Globus pallidus (tissue), 1 donor: ENCODE measurements around the gene LDB2.
"Not testable (repeated sequence)": the region's sequence is repeated elsewhere in the genome, so short reads cannot be mapped to it uniquely, and the experiment has no call there.

ENCODE experiments used
- DNase-seq: peaks from one replicate; pipeline ENCODE4 v3.0.0-alpha.2; 2015; ENCODE audit warnings: low spot score

The LDB2 gene

DNA sequence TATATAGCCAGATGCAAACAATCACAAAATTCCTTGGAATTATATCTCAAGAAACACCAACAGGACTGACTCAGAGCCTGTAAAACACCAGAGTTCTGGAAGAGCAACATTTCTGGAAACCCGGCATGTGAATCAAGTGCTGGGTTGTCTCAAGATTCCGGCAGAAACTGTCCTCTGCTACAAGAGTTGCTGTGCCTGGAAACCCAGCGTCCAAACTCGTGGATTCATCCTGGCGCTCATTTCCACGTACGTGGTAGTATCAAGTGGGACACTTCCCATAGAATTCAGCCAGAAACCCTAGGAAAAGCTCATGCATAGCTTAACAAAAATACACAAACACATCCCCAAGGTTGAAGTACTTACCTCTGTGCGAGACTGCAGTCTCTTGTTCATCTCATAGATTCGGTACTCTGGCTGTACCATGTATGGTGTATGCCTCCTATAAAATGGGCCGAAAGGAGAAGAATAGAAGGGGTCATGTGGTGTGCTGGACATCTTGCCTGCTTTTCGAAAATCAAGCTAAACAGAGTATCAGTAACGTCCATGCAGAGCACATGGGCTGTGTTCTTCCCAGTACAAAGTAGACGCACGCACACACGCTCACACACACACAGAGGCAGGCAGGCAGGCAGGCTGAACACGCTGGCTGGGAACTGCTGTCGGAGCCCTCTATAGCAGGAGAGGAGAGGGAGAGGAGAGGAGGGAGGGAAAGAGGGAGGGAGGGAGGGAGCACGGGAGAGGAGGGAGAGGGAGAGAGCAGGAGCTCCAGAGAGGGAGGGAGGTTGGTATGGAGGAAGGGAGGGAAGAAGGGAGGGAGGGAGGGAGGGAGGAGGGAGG, at the start of gene LDB2:
Gene LDB2, minus strand, starts transcription at position 655 of the 837 bp plus-strand sequence.
- peak; percentile 52 for DNase-seq

DNA sequence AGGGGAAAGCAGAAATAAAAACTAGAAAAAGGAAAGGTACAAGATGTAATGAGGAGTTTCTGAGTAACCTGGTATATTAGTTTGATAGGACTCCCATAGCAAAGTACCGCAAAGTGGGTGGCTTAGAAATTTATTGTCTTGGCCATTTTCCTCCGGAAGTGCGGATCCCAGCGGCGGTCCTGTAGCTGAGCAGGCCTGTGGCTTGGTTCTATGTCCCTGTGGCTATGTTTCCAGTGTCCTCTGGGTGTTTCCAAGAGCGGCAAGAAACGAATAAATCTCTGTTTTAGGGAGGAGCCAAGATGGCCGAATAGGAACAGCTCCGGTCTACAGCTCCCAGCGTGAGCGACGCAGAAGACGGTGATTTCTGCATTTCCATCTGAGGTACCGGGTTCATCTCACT, 44.0 kb upstream of the LDB2 start:
- no peak for DNase-seq

DNA sequence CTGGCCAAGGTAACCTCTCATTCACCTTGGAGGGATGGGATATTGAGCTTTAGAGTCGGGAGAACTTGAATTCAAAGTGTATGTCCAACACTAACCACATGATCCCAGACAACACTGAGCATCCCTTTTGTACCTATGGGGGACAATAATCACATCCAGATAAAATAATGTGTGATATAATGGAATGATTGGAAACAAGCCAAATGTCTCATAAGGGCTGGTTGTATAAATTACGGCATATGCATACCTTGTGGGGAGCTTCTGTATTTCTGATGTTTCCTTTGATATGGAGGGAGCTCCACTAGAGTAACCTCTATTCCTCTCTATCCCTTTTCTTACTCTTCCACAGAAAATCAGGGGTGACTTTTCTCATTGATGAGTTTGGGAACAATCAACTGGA, 40.7 kb upstream of the LDB2 start:
- DNase-seq: no peak

DNA sequence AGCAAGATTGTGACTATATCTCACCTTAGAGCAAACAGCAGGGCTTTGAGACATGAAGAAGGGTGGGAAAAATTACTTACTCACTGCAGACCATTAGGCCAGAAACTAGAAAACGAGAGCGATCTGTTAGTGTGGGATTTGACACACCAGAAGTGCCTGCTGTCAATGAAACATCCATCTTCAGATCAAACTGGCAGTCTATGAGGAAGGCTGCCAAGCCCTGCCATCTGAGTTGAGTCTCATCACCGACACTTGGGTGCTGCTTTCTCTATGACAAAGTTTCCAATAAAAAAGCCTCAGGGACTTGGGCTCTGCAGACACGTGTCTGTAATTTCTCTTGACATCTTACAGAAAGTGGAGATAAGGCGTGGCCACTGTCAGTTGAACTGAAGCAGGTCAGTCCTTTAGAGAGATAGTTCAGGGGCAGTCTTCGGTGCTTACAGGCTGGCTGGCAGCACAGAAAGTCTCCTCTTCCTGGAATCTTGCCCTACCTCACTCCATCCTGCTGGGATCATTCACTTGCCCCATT, 40.1 kb upstream of the LDB2 start:
- DNase-seq: no peak

DNA sequence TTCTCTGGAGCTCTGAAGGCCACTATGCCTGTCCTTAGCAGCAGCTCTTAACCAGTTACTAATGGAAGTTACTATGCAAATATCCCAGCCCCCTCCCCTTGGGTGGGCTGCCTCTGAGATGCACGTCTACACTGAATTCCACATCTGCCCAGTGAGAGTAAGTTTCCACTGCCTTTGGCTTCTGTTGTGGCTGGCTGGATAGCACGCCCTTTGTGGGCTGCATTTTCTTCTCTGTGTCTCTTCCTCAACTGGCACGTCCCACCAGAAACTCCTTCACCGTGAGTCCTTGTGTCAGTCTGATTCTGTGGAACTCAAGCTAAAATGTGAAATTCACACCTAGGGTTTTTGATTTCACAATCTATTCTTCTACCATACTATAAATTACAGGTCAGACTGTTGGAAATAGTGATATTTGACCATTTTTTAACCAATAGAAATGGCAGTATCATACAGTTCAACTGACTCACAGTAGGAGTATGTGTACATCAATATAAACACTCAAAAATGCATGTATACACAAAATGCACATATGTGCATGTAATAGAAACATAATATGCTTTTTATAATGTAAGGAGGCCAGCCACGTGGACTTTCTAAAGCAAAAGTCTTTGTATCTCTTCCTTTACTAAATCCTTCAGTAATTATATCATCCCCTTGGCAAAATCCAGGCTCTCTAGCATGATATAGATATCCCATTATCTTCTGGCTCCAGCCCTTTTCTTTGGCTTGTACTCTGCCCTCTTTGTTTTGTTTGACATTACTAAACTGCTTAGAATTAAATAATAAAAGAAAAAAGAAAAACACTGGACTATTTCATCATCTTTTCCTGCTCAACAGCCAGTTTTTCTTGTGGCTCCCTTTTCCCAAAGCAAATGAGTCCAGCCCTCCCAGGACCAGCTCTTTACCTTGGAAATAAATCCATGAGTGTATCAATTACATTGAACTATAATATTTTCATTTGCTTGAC, 33.2 kb upstream of the LDB2 start:
- no peak for DNase-seq

DNA sequence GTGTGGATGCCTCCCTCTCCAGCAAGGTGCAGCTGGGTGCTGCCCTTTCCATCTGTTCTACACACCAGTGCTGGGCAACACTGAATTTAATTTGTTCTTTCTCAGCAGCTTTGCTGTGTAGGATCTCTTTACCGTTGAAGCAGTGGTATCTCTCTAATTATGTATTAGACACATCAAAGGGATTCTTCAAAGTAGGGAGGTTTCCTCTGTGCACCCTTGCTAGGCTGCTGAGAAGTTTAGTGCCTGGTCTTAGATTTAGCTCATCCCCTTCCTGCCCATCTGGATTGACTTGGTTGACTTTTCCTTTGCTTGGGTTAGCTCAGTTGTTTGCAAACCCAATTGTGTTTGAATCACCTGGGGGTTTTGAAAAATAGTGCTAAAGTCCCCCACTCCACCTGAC, 27.8 kb upstream of the LDB2 start:
- no peak for DNase-seq

DNA sequence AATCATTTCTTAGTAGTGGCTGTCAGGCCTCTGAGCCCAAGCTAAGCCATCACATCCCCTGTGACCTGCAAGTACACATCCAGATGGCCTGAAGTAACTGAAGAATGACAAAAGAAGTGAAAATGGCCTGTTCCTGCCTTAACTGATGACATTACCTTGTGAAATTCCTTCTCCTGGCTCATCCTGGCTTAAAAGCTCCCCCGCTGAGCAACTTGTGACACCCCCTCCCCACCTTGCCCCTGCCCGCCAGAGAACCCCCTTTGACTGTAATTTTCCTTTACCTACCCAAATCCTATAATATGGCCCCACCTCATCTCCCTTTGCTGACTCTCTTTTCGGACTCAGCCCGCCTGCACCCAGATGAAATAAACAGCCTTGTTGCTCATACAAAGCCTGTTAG, 20.3 kb upstream of the LDB2 start:
- not testable (repeated sequence) for DNase-seq

DNA sequence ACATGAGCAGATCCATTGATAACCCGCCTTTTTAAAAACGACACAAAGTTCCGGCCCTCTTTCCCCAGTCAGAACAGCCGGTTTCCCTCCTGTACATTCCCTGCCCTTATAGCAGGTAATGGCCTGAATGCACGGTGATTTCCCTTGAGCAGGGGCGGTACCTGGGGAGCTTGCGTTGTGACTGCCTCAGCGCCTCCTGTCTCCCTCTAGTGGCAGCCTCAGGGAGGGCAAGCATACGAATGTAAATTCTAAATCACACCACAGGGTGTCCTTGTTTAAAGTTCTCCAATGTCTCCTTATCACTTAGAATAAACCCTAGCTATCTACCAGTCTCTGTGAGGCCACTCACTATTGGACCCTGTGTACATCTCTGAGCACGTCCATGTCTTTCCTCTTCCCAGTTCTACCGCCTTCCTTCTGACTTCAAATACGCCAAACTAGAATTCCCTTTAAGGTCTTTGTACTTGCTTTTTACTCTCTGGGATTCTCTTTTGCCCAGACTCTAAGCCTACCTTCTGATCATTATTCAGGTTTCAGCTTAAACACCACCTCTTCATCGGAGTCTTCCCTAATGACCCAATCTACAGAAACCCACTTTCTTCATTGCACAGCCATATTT, 18.4 kb upstream of the LDB2 start:
- no peak for DNase-seq

DNA sequence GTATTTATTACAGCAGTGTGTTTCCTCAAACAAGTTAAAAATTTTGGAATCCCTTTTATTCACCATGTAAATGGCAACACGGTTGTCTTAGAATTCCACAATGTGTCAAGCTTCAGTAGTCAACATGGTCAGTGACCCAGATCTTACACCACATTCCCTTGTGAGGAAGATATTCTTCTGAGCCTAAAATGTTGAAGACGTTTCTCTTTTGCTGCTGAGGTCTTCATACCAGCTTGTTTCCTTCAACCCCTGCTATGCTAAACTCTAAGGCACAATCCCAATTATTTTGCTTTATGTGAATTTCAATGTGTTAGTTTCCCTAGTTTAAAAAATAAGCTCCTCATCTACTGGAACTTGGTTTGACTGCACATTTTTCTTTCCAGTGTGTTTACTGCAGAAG, 17.6 kb upstream of the LDB2 start:
- DNase-seq: no peak

DNA sequence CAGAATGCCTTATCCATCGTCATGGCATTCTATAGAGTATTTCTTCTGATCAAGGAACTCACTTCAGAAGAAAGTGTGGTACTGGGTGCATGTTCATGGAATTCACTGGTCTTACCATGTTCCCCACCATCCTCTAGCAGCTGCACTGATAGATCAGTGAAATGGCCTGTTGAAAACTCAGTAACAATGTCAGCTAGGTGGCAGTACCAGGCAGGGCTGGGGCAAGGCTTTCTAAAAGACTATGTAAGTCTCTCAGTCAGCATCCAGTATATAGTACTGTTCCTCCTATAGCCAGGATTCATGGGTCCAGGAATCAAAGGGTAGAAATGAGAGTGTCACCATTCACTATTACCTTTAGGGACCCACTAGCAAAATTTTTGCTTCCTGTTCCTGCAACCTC, 15.8 kb upstream of the LDB2 start:
- no peak for DNase-seq

DNA sequence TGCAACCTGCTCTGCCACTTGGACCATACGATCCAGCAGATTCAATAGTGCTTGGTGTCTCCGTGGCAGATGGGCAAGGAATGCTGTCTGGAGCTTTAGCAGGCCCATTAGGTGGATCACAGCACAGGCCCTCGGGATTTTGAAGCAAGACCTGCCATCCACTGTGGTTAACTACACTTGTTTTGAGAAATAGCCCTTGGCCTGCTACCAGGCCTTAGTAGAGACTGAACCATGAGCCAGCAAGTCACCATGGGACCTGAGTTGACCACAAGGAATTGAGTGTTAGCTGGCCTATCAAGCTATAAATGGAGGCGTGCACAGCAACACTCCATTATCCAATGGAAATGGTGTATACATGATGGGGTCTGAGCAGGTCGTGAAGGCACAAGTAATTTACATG, 14.5 kb upstream of the LDB2 start:
- no peak for DNase-seq

DNA sequence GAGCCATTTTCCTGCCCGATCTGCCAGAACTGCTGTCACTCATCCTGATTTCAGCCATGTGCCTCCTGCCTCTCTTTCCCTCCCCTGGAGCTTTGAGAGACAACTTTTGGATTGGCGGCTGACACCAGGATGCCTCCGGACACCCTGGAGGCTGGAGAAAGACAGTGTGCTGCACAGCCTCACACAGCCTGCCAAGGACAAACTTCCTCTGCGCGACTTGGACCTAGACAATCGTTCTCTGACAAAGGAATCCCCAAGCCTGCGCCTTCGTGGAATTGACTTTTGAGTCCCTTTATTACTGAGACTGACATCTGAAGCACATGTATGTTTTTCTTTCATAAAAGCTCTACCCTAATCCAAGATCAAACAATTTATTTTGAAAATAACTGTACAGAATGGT, 10.8 kb upstream of the LDB2 start:
- DNase-seq: no peak

DNA sequence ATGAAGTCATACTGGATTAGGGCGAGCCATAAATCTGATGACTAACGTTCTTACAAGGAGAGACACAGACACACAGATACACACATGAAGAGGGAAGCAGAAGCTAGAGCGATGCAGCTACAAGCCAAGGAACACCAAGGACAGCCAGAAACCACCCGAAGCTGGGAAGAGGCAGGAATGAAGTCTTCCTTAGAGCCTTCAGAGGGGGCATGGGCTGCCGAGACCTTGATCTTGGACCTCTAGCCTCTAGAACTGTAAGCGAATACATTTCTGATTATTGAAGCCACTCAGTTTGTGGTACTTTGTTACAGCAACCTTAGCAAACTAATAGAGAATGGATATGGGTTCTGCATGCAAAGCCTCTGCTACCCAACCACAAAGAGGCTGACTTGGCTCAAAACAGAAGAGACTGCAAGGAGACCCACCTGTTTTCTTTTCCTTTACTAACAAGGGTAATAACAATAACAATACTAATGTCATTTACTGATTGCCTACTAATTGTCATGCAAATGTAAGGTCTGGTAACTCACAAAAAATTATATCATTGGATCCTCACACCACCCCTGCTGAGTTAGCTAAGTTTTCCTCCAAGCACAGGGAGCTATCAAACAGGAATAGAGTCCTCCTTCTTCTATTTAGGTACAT, 10.1 kb upstream of the LDB2 start:
- no peak for DNase-seq

DNA sequence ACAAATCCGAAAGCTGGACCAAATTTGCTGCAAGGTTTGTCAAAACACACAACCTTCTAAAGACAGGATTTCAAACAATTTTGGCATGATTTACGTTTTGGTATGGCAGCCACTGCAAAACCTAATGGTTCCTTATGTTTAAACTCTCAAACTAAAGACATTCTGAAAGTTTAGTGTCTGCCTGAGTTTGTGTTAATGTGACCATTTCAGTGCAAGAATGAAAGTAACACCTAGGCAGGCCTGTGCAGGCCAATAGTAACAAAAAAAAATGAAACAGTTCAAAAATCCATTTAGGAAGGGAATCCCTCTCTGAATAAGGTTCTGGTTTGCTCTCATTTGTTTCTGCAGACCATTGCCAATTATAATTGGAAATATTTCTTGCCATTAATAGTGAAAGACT, 1.9 kb upstream of the LDB2 start:
- no peak for DNase-seq

DNA sequence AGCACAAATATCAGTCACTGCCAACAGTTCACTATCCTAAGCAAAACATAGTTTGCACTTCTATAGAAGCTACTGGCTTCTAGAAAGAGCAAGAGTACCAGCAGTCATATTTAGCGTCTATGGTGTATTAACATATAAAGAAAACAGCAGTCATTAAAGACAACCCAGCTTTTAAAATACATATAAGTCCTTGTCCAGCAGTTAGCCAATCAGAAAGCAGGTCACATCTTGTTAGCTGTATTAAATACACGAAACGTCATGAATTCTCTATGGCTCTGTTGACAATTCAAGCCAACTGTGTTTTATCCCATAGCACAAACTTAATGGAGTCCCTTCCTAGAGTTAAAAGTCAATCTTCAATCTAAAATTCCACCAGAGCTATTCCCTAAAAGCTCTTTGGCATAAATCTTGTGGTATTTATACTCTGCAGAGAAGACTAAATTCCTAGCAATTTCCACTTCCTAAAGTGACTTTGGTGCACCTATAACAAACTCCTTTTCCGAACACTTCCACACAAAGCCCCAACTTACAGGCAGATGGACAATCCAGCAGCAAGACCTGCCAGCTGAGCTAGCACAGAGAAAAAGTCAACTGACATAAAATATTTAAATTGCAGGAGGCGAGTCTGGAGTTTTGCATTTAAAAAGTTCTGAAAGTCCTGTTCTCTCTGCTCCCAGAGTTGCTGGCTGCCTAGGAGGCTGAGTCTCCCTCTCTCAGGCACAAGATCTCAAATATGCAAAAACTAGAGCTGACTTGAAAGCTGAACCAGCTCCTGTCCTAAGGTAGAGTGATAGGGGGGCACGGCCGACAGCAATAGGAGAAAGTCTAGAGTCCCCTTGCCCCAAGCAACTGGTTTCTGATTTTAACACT, 1.3 kb downstream of the LDB2 start:
- no peak for DNase-seq

DNA sequence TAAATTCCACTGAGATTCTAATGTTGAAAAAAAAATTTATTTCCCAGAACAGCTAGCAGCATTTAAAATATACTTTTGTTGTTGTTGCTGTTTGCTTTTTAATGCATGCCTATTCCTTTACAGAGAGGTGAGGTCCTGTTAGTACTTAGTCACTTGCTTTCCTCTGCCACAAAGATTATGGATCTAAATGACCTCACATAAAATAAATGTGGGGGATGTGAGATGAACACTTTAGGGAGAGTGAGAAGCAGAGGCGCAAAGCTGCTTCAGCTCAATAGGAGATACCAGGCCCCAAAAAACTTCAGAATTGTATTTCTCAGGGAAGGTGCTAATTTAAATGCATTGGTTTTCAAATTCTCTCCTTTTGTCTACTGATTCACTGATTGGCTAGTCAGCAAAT, 4.0 kb downstream of the LDB2 start:
- no peak for DNase-seq

DNA sequence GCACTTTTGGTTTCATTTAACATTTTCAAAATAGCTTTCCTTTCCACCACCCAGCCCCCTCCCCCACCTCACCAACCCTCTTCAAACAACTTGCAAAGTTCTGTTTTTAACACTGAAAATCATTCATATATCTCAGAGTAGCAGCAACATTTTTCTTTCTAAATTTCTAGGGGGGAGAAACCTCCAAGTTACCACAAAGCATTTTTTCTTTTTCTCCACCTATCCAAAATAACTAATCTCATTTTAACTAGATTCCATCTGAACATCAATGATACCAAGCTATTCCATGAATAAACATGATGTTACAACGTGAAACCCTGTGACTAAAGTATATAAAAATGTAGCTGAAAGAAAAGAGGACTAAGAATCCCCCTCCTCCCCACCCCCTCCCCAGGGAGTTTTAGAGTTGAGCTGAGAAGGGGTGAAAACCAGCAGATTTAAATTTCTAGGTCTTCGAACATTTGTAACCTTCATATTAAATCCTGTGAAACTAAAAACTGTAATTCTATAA, 5.2 kb downstream of the LDB2 start:
- no peak for DNase-seq

DNA sequence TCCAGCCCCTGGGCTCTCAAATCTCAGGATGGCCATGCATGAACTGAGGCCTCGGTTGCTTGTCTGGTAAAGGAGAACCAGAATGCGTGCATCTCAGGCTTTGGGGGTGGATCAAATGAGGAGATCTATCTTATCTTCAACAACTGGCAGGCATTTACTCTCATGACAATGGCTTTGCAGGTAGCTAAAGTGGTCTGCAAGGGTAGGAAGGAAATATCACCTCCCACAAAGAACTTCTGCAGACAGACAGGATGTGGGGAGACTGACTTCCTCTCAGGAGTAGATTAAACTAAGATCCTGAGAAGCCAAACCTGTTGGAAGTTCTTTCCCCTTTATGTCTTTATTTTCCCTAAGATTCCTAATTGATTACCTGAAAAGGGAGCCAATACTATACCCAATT, 7.8 kb downstream of the LDB2 start:
- no peak for DNase-seq

DNA sequence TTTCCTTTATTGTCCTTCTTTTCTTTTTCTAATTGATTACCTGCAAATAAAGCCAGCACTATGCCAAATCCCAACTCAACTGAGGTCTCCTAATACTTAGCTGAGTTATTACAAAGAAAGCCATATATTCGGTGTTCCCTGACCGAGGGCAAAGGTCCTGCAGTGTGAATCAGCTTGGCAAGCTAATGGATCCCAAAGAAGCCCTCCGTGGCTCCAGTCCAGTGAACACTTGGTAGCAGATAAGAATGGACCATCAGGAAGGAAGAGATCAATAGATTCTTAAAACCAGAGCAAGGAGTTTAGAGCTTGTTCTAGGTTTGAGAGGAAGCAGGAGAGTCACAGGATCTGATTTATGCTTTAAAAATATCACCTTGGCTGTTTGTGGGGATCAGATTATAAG, 8.5 kb downstream of the LDB2 start:
- no peak for DNase-seq

DNA sequence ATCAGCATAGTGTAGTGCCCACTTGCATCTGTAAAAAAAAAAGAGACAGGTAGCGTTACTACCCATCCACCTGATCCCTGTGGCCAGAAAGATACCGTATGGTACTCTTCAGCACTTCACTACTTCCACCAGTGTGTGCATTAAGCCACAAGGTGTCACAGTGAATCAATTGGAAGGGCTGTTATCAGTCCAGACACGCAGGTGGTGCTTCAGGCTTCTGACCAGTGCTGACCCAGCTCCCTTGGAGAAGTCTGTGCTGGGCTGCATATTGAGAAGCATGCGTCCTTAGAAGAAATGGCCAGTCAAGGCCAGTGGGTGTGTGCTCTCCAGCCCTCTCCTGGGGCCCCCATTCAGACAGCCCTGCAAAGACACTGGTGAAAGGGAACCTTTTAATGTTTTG, 10.6 kb downstream of the LDB2 start:
- DNase-seq: no peak
